Peyer's patch (tissue), 4 donors: ENCODE data around the gene CYP27B1. TPM values are rescaled to one million over a fixed set of nuclear protein-coding genes. Genes with fewer than 3 reads are reported as not detected.
A peak's percentile ranks its signal among the peaks of the same experiment; 100 is the strongest.

Experiments used
- DNase-seq, 3 donors: peaks; one replicate each; pipeline ENCODE4 v3.0.0-alpha.2; 2017 to 2019
- H3K27ac ChIP-seq, 4 donors: fragments of 200-600 bp; sonication (generic); one replicate each; pipeline ENCODE4 v1.5.1; 2016 to 2019
- H3K27me3 ChIP-seq, 2 donors: fragments of 200-600 bp; sonication (generic); one replicate each; pipeline ENCODE4 v1.5.1; 2019
- H3K36me3 ChIP-seq, 3 donors: fragments of 200-600 bp; sonication (generic); one replicate each; pipeline ENCODE4 v1.5.1; 2016 to 2019
- H3K4me1 ChIP-seq, 4 donors: fragments of 200-600 bp; sonication (generic); one replicate each; pipeline ENCODE4 v1.5.1; 2016 to 2019
- H3K4me3 ChIP-seq, 4 donors: fragments of 200-600 bp; sonication (generic); 1 replicate in 3 of 4; 2 replicates in 1 of 4; pipeline ENCODE4 v1.5.1; 2016 to 2019; ENCODE audit warnings: mild to moderate bottlenecking in 1 of 4
- H3K9me3 ChIP-seq, 4 donors: fragments of 200-600 bp; sonication (generic); one replicate each; pipeline ENCODE4 v1.5.1; 2016 to 2019; ENCODE audit warnings: mild to moderate bottlenecking in 1 of 4
- POLR2A ChIP-seq, 2 donors: fragments of 450-650 bp; IDR thresholded peaks; one replicate each; pipeline ENCODE4 v1.5.1; 2017; ENCODE audit warnings: antibody characterized with exemption in 2 of 2, mild to moderate bottlenecking in 2 of 2, moderate library complexity in 2 of 2
- total RNA-seq, 4 donors: library from RNA; depleted of rRNA; stranded (reverse); fragments of >200 nt; gene quantifications; one replicate each; pipeline ENCODE4 v1.1.0, GENCODE V29; 2016
- TF ChIP-seq, protein P1 (sequence below), 6 experiments: fragments of 450-650 bp in 4 of 6; fragments of 200-600 bp in 2 of 6; sonication (generic) in 1 of 6; IDR thresholded peaks; one replicate each; pipeline ENCODE4 v1.5.1; 2017 to 2019; ENCODE audit warnings: antibody characterized with exemption in 6 of 6, mild to moderate bottlenecking in 3 of 6, moderate library complexity in 1 of 6

The CYP27B1 gene
- total RNA-seq, 4 donors from 2014 or later: 1.7 TPM; not detected in 3

GRCh38 chr12:57727758-57728395 lies 39.0 kb downstream of the CYP27B1 start:
- Histone ChIP-seq H3K4me1 (peaks cover 0 to 9% (median 0%) of the 10 kb centered on the region in 4 donors), H3K27ac (no peak overlapping the region), H3K4me3 (no peak overlapping the region), H3K9me3 (no peaks in the 10 kb centered on the region), H3K27me3 (peaks cover 0 to 8% of the 10 kb centered on the region in 2 donors), H3K36me3 (no peaks in the 10 kb centered on the region)
- DNase-seq: peak in 1 of 3 donors; percentile 39
- TF ChIP-seq POLR2A (IDR thresholded peaks at IDR 0.05): no peak
- TF ChIP-seq, protein P1, sequence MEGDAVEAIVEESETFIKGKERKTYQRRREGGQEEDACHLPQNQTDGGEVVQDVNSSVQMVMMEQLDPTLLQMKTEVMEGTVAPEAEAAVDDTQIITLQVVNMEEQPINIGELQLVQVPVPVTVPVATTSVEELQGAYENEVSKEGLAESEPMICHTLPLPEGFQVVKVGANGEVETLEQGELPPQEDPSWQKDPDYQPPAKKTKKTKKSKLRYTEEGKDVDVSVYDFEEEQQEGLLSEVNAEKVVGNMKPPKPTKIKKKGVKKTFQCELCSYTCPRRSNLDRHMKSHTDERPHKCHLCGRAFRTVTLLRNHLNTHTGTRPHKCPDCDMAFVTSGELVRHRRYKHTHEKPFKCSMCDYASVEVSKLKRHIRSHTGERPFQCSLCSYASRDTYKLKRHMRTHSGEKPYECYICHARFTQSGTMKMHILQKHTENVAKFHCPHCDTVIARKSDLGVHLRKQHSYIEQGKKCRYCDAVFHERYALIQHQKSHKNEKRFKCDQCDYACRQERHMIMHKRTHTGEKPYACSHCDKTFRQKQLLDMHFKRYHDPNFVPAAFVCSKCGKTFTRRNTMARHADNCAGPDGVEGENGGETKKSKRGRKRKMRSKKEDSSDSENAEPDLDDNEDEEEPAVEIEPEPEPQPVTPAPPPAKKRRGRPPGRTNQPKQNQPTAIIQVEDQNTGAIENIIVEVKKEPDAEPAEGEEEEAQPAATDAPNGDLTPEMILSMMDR (IDR thresholded peaks at IDR 0.05): no peak

DNA sequence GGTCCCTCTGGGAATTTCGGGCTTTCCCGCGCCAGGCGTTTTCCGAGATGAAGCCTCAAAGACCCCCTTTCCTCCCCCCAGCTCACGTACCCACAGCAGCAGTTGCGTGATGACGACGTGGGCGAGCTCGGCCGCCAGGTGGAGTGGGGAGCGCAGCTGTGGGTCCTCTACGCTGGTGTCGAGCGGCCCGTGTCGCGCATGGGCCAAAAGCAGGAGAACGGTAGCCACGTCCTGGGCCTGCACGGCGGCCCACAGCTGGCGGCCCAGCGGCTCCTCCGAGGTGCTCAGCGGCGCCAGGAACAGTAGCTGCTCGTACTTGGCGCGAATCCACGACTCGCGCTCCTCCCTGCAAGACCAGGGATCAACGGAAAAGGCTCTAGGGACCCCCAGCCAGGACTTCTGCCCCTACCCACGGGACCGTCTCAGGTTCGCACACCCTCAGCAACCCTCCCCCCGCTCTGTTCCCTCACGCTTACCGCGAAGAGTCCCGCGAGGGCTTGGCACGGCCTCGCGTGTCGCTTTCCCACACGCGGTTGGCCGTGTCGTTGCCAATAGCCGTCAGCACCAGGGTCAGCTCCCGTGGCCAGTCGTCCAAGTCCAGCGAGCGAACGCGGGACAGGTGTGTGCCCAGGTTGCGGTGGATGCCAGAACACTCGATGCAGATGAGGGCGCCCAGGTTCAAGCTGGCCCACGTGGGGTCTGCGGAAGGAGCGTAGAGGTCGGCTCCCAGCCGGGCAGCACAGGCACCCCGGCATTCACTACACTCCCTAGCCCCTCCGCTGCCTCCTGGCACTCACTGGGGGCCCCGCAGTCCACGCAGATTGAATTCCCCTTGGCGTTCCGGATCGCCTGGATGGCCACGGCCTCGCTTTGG lies 39.8 kb downstream of the CYP27B1 start:
- Histone ChIP-seq H3K9me3 (no peaks in the 10 kb centered on the region), H3K27me3 (peaks cover 0 to 8% of the 10 kb centered on the region in 2 donors), H3K4me1 (peaks cover 0 to 9% (median 0%) of the 10 kb centered on the region in 4 donors), H3K4me3 (peak overlapping the region; percentile 32 to 77 (median 58)), H3K27ac (peak overlapping the region in 3 of 4 donors; percentile 5 to 69 (median 53)), H3K36me3 (no peaks in the 10 kb centered on the region)
- DNase-seq: peak in 1 of 3 donors; percentile 65
- no peak for TF ChIP-seq POLR2A (IDR thresholded peaks at IDR 0.05)
- TF ChIP-seq, protein P1 (IDR thresholded peaks at IDR 0.05): peak in 3 of 6 experiments; percentile 29 to 41 (median 41)

- Histone ChIP-seq H3K36me3 (peaks cover 0 to 6% (median 0%) of the 10 kb centered on the region in 3 donors), H3K4me3 (peak overlapping the region; percentile 32 to 77 (median 58)), H3K27me3 (peaks cover 0 to 8% of the 10 kb centered on the region in 2 donors), H3K9me3 (no peaks in the 10 kb centered on the region), H3K4me1 (peaks cover 0 to 9% (median 0%) of the 10 kb centered on the region in 4 donors), H3K27ac (peak overlapping the region in 3 of 4 donors; percentile 40 to 69 (median 53))
- peak; percentile 27 to 86 (median 84) for DNase-seq
- no peak for TF ChIP-seq POLR2A (IDR thresholded peaks at IDR 0.05)
- TF ChIP-seq, protein P1 (IDR thresholded peaks at IDR 0.05): peak in 5 of 6 experiments; percentile 6 to 65 (median 59)
Observed at GRCh38 chr12:57726151-57726883, 40.6 kb downstream of the CYP27B1 start.

- H3K27me3 ChIP-seq: peaks cover 0 to 8% of the 10 kb centered on the region in 2 donors
- H3K27ac ChIP-seq: no peak overlapping the region
- TF ChIP-seq, protein P1 (IDR thresholded peaks at IDR 0.05): no peak
- TF ChIP-seq POLR2A (IDR thresholded peaks at IDR 0.05): no peak
- peak overlapping the region; percentile 32 to 77 (median 58) for H3K4me3 ChIP-seq
- H3K4me1 ChIP-seq: peaks cover 0 to 9% (median 0%) of the 10 kb centered on the region in 4 donors
- DNase-seq: no peak
- peaks cover 0 to 11% (median 0%) of the 10 kb centered on the region in 3 donors for H3K36me3 ChIP-seq
- H3K9me3 ChIP-seq: no peaks in the 10 kb centered on the region
Observed at GRCh38 chr12:57725851-57726150, 41.1 kb downstream of the CYP27B1 start.
